H9 (cell line): ENCODE data around the gene DNAJC1. TPM values are rescaled to one million over a fixed set of nuclear protein-coding genes. Genes with fewer than 3 reads are reported as not detected.

ENCODE experiments used
- DNase-seq: peaks from one replicate; pipeline ENCODE4 v3.0.0-alpha.2; 2017
- H2AFZ ChIP-seq: one replicate; pipeline ENCODE4 v1.6.1; 2013; ENCODE audit warnings: mild to moderate bottlenecking, low read length, control low read depth, moderate library complexity
- H2AK5ac ChIP-seq: 2 replicates; pipeline ENCODE4 v1.6.1; 2013; ENCODE audit warnings: low read length, control low read depth, mixed read lengths; ENCODE audit not compliant: insufficient read length
- H2BK120ac ChIP-seq: one replicate; pipeline ENCODE4 v1.6.1; 2013; ENCODE audit warnings: low read depth, mild to moderate bottlenecking, low read length, control low read depth, inconsistent platforms; ENCODE audit not compliant: poor library complexity, severe bottlenecking
- H2BK12ac ChIP-seq: 2 replicates; pipeline ENCODE4 v1.6.1; 2013; ENCODE audit warnings: low read length, control low read depth, mixed read lengths, low read depth; ENCODE audit not compliant: insufficient read length
- H2BK15ac ChIP-seq: 2 replicates; pipeline ENCODE4 v1.6.1; 2013; ENCODE audit warnings: low read depth, low read length, control low read depth
- H2BK20ac ChIP-seq: one replicate; pipeline ENCODE4 v1.6.1; 2013; ENCODE audit warnings: low read depth, mild to moderate bottlenecking, low read length, control low read depth, inconsistent platforms; ENCODE audit not compliant: poor library complexity, severe bottlenecking
- H2BK5ac ChIP-seq: 2 replicates; pipeline ENCODE4 v1.6.1; 2013; ENCODE audit warnings: low read length, control low read depth, mixed read lengths; ENCODE audit not compliant: insufficient read length
- H3K14ac ChIP-seq: 2 replicates; pipeline ENCODE4 v1.6.1; 2013; ENCODE audit warnings: low read length, control low read depth; ENCODE audit not compliant: insufficient read depth
- H3K18ac ChIP-seq: 2 replicates; pipeline ENCODE4 v1.6.1; 2013; ENCODE audit warnings: low read depth, mild to moderate bottlenecking, mixed read lengths, low read length, control low read depth; ENCODE audit not compliant: insufficient read length
- H3K23ac ChIP-seq: 2 replicates; pipeline ENCODE4 v1.6.1; 2013; ENCODE audit warnings: low read length, control low read depth, mixed read lengths, low read depth; ENCODE audit not compliant: insufficient read length
- H3K23me2 ChIP-seq: 2 replicates; pipeline ENCODE4 v1.6.1; 2013; ENCODE audit warnings: low read depth, mild to moderate bottlenecking, mixed read lengths, low read length, control low read depth; ENCODE audit not compliant: insufficient read length, poor library complexity, severe bottlenecking
- H3K27ac ChIP-seq: 2 replicates; pipeline ENCODE4 v1.5.1; 2013; ENCODE audit warnings: low read length, control low read depth, mixed read lengths, low read depth; ENCODE audit not compliant: insufficient read length
- H3K27me3 ChIP-seq: 2 replicates; pipeline ENCODE4 v1.6.1; 2013; ENCODE audit warnings: low read length, control low read depth, inconsistent platforms; ENCODE audit not compliant: insufficient read depth
- H3K4ac ChIP-seq: 2 replicates; pipeline ENCODE4 v1.6.1; 2013; ENCODE audit warnings: low read depth, mild to moderate bottlenecking, control low read depth, inconsistent platforms, low read length, moderate library complexity
- H3K4me1 ChIP-seq: 2 replicates; pipeline ENCODE4 v1.6.1; 2013; ENCODE audit warnings: low read length, control low read depth, inconsistent platforms; ENCODE audit not compliant: insufficient read depth
- H3K4me2 ChIP-seq: 2 replicates; pipeline ENCODE4 v1.6.1; 2013; ENCODE audit warnings: low read length, control low read depth, mixed read lengths; ENCODE audit not compliant: insufficient read length, insufficient read depth
- H3K56ac ChIP-seq: 2 replicates; pipeline ENCODE4 v1.6.1; 2013; ENCODE audit warnings: low read depth, mild to moderate bottlenecking, mixed read lengths, low read length, control low read depth; ENCODE audit not compliant: insufficient read length
- H3K79me1 ChIP-seq: 2 replicates; pipeline ENCODE4 v1.6.1; 2013; ENCODE audit warnings: low read depth, mild to moderate bottlenecking, moderate library complexity, low read length, control low read depth, inconsistent platforms; ENCODE audit not compliant: insufficient read depth, poor library complexity, severe bottlenecking
- H3K79me2 ChIP-seq: 2 replicates; pipeline ENCODE4 v1.6.1; 2013; ENCODE audit warnings: low read length, control low read depth, inconsistent platforms; ENCODE audit not compliant: insufficient read depth
- H3K9ac ChIP-seq: 2 replicates; pipeline ENCODE4 v1.6.1; 2013; ENCODE audit warnings: low read length, control low read depth, mixed read lengths; ENCODE audit not compliant: insufficient read length; ENCODE audit errors: extremely low read depth
- H3K9me3 ChIP-seq: one replicate; pipeline ENCODE4 v1.6.1; 2013; ENCODE audit warnings: low read depth, low read length, inconsistent platforms; ENCODE audit not compliant: control insufficient read depth
- H3T11ph ChIP-seq: one replicate; pipeline ENCODE4 v1.6.1; 2013; ENCODE audit warnings: mild to moderate bottlenecking, low read length, control low read depth, inconsistent platforms
- H4K20me1 ChIP-seq: one replicate; pipeline ENCODE4 v1.6.1; 2013; ENCODE audit not compliant: control insufficient read depth, insufficient read length, insufficient read depth
- H4K5ac ChIP-seq: 2 replicates; pipeline ENCODE4 v1.6.1; 2013; ENCODE audit warnings: low read depth, mild to moderate bottlenecking, mixed read lengths, low read length, control low read depth; ENCODE audit not compliant: insufficient read length
- H4K8ac ChIP-seq: replicated peaks from 2 replicates; pipeline ENCODE4 v1.6.1; 2013; ENCODE audit warnings: low read length, control low read depth, mixed read lengths, low read depth; ENCODE audit not compliant: insufficient read length
- H4K91ac ChIP-seq: 2 replicates; pipeline ENCODE4 v1.6.1; 2013; ENCODE audit warnings: low read depth, mild to moderate bottlenecking, moderate library complexity, mixed read lengths, low read length, control low read depth; ENCODE audit not compliant: insufficient read length
- H3K27ac Mint-ChIP-seq, 3 experiments: 2 replicates in 2 of 3; 3 replicates in 1 of 3; pipeline ENCODE4 v1.8.0; 2020 to 2021; ENCODE audit warnings: mixed read lengths in 3 of 3, mild to moderate bottlenecking in 1 of 3, moderate library complexity in 1 of 3
- H3K27me3 Mint-ChIP-seq: 2 replicates; pipeline ENCODE4 v1.8.0; 2021; ENCODE audit warnings: low read depth, mild to moderate bottlenecking, moderate library complexity, mixed read lengths
- H3K36me3 Mint-ChIP-seq, 3 experiments: 2 replicates in 2 of 3; 3 replicates in 1 of 3; pipeline ENCODE4 v1.8.0; 2020 to 2021; ENCODE audit warnings: low read depth in 3 of 3, mixed read lengths in 3 of 3; ENCODE audit not compliant: insufficient read depth in 1 of 3
- H3K4me1 Mint-ChIP-seq, 2 experiments: 2 replicates each; pipeline ENCODE4 v1.8.0; 2020; ENCODE audit warnings: mixed read lengths in 2 of 2
- H3K4me3 Mint-ChIP-seq, 2 experiments: 2 replicates in 1 of 2; 3 replicates in 1 of 2; pipeline ENCODE4 v1.8.0; 2020 to 2021; ENCODE audit warnings: mild to moderate bottlenecking in 2 of 2, mixed read lengths in 2 of 2, moderate library complexity in 1 of 2
- H3K9me3 Mint-ChIP-seq, 2 experiments: 2 replicates in 1 of 2; 3 replicates in 1 of 2; pipeline ENCODE4 v1.8.0; 2020; ENCODE audit warnings: mild to moderate bottlenecking in 2 of 2, mixed read lengths in 2 of 2, moderate library complexity in 1 of 2
- WGBS: extraction: QIAGEN DNeasy Blood & Tissue Kit; methylation state at CpG from one replicate; pipeline ENCODE4 v1.1.7; 2013; ENCODE audit warnings: missing lambda C conversion rate, low lambda C conversion rate, mixed read lengths; ENCODE audit not compliant: insufficient read length; ENCODE audit errors: extremely low coverage; 5-methylcytosine and 5-hydroxymethylcytosine counted together
- total RNA-seq: library from RNA; stranded (reverse); gene quantifications from 2 replicates; pipeline ENCODE4 v1.2.1, GENCODE V29; 2021
- TF ChIP-seq, protein P1 (sequence below): fragments of 200-600 bp; sonication (generic); conservative IDR thresholded peaks from 3 replicates; pipeline ENCODE4 v1.8.0; 2021; ENCODE audit warnings: antibody characterized with exemption, mild to moderate bottlenecking

Gene DNAJC1
- total RNA-seq, 1 experiment from 2014 or later: 11.2 TPM

DNA sequence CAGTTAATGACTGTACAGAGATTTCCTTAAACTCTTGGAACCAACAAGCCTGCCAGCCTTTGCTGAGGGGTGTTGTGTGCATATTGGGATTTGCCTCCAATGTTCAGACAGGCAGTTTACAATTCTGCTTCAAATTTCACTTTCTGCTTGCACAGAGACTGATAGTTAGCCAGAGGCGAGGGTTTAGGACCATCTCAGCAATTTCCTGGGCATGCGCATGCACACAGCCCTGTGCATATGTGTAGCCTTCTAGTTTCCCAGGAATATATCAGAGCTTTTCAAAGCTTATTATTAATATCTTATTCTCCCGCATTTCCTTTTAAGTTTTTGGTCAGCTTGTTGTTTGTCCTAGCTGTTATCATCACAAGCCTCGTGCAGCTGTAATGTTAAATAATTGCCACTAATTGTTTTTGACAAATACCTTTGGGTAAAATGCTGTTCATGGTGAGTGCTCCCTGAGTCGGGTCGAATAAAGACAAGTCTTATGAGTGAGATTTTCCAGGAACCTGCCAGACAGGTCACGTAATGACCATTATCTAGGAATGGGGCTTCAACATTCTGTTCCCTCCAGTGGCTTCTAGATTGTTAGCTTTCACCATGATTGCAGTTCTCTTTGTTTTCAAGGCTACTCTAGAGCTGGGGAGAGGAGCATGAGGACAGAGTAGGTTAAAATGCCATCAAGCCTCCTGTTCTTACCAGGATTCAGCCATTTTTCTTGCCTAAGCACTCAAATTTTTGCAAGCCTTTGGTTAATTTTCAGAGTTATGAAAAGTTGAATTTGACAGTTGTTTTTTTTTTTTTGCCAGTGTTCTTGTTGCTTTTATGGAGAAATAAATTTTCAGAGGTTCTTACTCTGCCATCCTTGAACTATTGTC lies 24.1 kb upstream of the DNAJC1 start:
- H2AK5ac ChIP-seq: no peak overlapping the region
- H2BK120ac ChIP-seq: no peak overlapping the region
- H2BK12ac ChIP-seq: no peak overlapping the region
- no peak overlapping the region for H3K23ac ChIP-seq
- no peak overlapping the region for H3K9ac ChIP-seq
- TF ChIP-seq, protein P1, sequence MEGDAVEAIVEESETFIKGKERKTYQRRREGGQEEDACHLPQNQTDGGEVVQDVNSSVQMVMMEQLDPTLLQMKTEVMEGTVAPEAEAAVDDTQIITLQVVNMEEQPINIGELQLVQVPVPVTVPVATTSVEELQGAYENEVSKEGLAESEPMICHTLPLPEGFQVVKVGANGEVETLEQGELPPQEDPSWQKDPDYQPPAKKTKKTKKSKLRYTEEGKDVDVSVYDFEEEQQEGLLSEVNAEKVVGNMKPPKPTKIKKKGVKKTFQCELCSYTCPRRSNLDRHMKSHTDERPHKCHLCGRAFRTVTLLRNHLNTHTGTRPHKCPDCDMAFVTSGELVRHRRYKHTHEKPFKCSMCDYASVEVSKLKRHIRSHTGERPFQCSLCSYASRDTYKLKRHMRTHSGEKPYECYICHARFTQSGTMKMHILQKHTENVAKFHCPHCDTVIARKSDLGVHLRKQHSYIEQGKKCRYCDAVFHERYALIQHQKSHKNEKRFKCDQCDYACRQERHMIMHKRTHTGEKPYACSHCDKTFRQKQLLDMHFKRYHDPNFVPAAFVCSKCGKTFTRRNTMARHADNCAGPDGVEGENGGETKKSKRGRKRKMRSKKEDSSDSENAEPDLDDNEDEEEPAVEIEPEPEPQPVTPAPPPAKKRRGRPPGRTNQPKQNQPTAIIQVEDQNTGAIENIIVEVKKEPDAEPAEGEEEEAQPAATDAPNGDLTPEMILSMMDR: no peak
- no peak overlapping the region for H3K56ac ChIP-seq
- H3K79me2 ChIP-seq: no peaks in the 10 kb centered on the region
- no peak overlapping the region for H2AFZ ChIP-seq
- no peaks in the 10 kb centered on the region for H3K4me1 Mint-ChIP-seq
- DNase-seq: no peak
- H4K91ac ChIP-seq: no peak overlapping the region
- H3K4ac ChIP-seq: no peak overlapping the region
- H3K14ac ChIP-seq: no peak overlapping the region
- H3K4me1 ChIP-seq: no peaks in the 10 kb centered on the region
- no peak overlapping the region for H3K27ac Mint-ChIP-seq
- no peak overlapping the region for H3K4me3 Mint-ChIP-seq
- no peak overlapping the region for H2BK5ac ChIP-seq
- no peak overlapping the region for H4K8ac ChIP-seq
- H3K23me2 ChIP-seq: no peaks in the 10 kb centered on the region
- H3K27ac ChIP-seq: no peak overlapping the region
- H3K9me3 Mint-ChIP-seq: peaks cover 14 to 17% of the 10 kb centered on the region in 2 experiments
- H2BK15ac ChIP-seq: no peak overlapping the region
- H3K18ac ChIP-seq: no peak overlapping the region
- H4K20me1 ChIP-seq: no peaks in the 10 kb centered on the region
- no peak overlapping the region for H2BK20ac ChIP-seq
- no CpG with 5 or more reads among the region's 7 CpGs for WGBS
- H3K4me2 ChIP-seq: no peak overlapping the region
- H3K9me3 ChIP-seq: no peaks in the 10 kb centered on the region
- no peaks in the 10 kb centered on the region for H3K79me1 ChIP-seq
- peaks cover 2 to 12% (median 4%) of the 10 kb centered on the region in 3 experiments; a peak in 4 of 7 replicates for H3K36me3 Mint-ChIP-seq
- no peaks in the 10 kb centered on the region for H3K27me3 ChIP-seq
- no peak overlapping the region for H3T11ph ChIP-seq
- no peak overlapping the region for H4K5ac ChIP-seq
- peaks cover 2% of the 10 kb centered on the region for H3K27me3 Mint-ChIP-seq
